Skeletal muscle tissue (tissue), 4 donors: Measurements from ENCODE around the gene SPART. TPM values are rescaled to one million over a fixed set of nuclear protein-coding genes. Genes with fewer than 3 reads are reported as not detected.

Source experiments
- H3K27ac ChIP-seq: one replicate; pipeline ENCODE4 v1.7.0; 2013; ENCODE audit warnings: mild to moderate bottlenecking, low read depth, low read length, inconsistent platforms
- H3K27me3 ChIP-seq, 3 donors: one replicate each; pipeline ENCODE4 v1.7.0; 2013; ENCODE audit warnings: low read length in 3 of 3; ENCODE audit not compliant: control insufficient read depth in 3 of 3, insufficient read depth in 3 of 3
- H3K36me3 ChIP-seq, 3 donors: one replicate each; pipeline ENCODE4 v1.7.0; 2013; ENCODE audit warnings: low read length in 3 of 3; ENCODE audit not compliant: control insufficient read depth in 3 of 3, insufficient read depth in 3 of 3
- H3K4me1 ChIP-seq, 3 donors: one replicate each; pipeline ENCODE4 v1.7.0; 2013; ENCODE audit warnings: low read length in 3 of 3, mild to moderate bottlenecking in 3 of 3; ENCODE audit not compliant: control insufficient read depth in 3 of 3, insufficient read depth in 3 of 3
- H3K4me3 ChIP-seq, 3 donors: one replicate each; pipeline ENCODE4 v1.7.0; 2013; ENCODE audit warnings: low read length in 3 of 3
- H3K9ac ChIP-seq, 3 donors: one replicate each; pipeline ENCODE4 v1.7.0; 2013; ENCODE audit warnings: low read length in 3 of 3, mild to moderate bottlenecking in 3 of 3, moderate library complexity in 2 of 3, low read depth in 1 of 3
- H3K9me3 ChIP-seq, 3 donors: one replicate each; pipeline ENCODE4 v1.7.0; 2013; ENCODE audit warnings: low read length in 3 of 3; ENCODE audit not compliant: control insufficient read depth in 3 of 3
- total RNA-seq: library from RNA; depleted of rRNA; stranded (reverse); fragments of >200 nt; gene quantifications from one replicate; pipeline ENCODE4 v1.2.3, GENCODE V29; 2014
- donor health status: Osteomylitis.

The SPART gene
- total RNA-seq, 1 donor from 2014 or later: 34.4 TPM

DNA sequence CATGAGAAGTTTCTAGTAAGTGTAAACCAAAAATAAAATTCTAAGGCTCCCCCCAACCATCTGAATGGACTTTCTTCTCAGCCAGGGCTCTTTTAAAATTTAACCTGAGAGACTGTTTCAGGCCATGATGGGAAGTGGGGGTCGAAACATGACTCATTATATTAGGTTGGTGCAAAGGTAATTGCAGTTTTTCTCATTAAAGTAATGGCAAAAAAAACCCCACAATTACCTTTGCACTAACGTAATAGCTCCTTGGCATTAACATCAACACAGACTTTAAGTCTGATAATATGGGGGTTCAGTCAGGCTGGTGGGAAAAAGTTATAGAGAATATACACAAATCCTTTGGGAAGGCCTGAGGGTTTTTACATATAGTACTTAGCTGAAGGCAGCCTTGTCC lies 9.4 kb upstream of the SPART start:
- Histone ChIP-seq H3K36me3 (no peaks in the 10 kb centered on the region), H3K27me3 (no peaks in the 10 kb centered on the region), H3K27ac (no peak overlapping the region), H3K4me1 (no peaks in the 10 kb centered on the region), H3K4me3 (no peak overlapping the region), H3K9ac (no peak overlapping the region), H3K9me3 (no peaks in the 10 kb centered on the region)

DNA sequence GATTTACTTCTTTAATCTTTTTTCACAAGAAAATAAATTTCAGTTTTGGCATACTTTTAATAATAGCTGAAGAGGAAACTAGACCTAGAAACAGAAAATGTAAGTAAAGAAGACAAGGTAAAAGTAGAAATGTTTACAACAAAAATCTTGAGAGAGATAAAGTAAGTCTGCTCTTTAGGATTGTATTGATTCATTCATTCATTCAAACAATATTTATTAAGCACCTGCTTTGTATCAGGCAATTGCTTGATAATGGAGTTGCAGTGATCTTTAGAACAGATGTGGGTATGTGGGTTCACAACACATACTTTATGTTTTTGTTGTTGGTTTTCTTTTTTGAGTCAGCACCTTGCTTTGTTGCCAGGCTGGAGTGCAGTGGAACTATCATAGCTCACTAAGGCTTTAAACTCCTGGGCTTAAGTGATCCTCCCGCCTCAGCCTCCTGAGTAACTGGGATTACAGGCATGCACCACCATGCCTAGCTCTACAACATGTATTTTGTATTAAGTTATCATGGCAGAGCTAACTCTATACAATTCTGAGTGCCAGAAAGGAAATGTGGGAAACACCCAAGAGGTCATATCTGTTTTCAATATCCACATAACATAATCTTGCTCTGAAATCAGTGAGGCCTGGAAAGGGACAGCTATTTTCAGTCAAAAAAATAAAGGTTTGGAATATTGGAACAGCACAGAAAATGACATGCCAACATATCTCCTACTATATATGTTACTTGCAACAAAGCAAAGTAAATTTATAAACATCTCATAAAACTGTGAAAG lies 8.8 kb upstream of the SPART start:
- Histone ChIP-seq H3K27ac (no peak overlapping the region), H3K9me3 (no peaks in the 10 kb centered on the region), H3K27me3 (no peaks in the 10 kb centered on the region), H3K36me3 (no peaks in the 10 kb centered on the region), H3K9ac (no peak overlapping the region), H3K4me1 (no peaks in the 10 kb centered on the region), H3K4me3 (no peak overlapping the region)

DNA sequence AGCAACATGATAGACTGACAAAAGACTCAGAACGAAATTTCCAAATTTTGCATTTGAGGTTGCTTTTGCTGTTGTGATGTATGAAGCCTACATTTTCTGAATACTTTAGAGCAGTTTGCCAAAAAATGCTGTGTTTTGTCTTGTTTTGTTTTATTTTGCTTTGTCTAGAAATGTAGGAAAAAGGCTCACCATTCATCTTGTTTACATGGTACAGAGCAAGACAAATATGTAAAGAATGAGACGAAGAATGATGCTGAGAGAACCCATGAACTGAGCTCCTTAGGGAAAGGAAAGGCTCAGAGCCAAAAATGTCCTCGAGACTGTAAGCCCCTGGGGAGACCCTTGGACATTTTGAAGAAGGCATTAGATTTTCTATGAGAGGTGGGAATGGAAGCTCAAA lies 6.8 kb upstream of the SPART start:
- no peak overlapping the region for H3K9ac ChIP-seq
- H3K27ac ChIP-seq: no peak overlapping the region
- no peaks in the 10 kb centered on the region for H3K27me3 ChIP-seq
- H3K4me1 ChIP-seq: no peaks in the 10 kb centered on the region
- H3K9me3 ChIP-seq: no peaks in the 10 kb centered on the region
- H3K36me3 ChIP-seq: no peaks in the 10 kb centered on the region
- H3K4me3 ChIP-seq: no peak overlapping the region

DNA sequence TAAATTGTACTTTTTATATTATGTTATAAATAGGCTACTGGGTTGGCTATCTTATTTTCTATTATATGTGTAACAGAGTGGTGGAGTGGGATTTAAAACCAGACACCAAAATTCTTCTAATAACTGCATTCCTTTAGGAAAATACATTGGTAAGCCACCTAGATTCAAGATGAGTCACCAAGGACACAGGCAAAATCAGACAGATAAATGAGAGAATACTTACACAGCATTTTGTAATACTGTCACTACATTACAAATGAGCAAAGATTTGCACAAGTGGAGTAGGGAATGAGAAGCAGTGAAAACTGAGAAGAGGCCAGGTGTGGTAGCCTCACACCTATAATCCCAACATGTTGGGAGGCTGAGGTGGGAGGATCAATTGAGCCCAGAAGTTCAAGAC lies 6.2 kb upstream of the SPART start:
- H3K9me3 ChIP-seq: no peaks in the 10 kb centered on the region
- H3K27me3 ChIP-seq: no peaks in the 10 kb centered on the region
- H3K9ac ChIP-seq: no peak overlapping the region
- no peaks in the 10 kb centered on the region for H3K36me3 ChIP-seq
- H3K4me3 ChIP-seq: no peak overlapping the region
- H3K27ac ChIP-seq: no peak overlapping the region
- H3K4me1 ChIP-seq: no peaks in the 10 kb centered on the region

DNA sequence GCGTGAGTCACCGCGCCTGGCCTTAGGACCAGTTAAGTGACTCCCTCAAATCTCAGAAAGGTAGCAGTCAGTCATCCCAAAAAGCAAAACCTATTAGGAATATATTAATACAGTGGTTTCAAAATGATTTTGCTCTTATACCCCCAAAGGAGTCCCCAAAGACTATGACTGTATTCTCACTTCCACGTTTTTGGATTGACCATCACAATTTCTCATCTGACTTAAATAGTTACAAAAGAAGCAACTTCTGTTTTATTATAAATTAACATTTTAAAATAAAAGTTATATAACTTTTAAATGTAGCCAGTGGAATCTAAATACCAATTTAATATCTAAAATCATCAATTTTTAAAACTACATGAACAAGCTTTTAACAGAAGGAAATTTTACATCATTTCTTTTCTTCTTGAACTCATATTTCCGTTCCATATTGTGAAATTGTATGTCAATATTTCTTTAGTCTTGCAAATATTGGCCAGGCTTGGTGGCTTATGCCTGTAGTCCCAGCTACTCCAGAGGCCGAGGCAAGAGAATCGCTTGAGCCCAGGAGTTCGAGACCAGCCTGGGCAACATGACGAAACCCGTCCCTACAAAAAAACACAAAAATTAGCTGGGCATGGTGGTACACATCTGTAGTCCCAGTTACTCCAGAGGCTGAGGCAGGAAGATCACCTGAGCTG lies 1.5 kb upstream of the SPART start:
- H3K36me3 ChIP-seq: no peaks in the 10 kb centered on the region
- H3K27me3 ChIP-seq: no peaks in the 10 kb centered on the region
- no peaks in the 10 kb centered on the region for H3K9me3 ChIP-seq
- no peak overlapping the region for H3K4me3 ChIP-seq
- H3K9ac ChIP-seq: no peak overlapping the region
- no peak overlapping the region for H3K27ac ChIP-seq
- peaks cover 0 to 9% (median 7%) of the 10 kb centered on the region in 3 donors for H3K4me1 ChIP-seq

DNA sequence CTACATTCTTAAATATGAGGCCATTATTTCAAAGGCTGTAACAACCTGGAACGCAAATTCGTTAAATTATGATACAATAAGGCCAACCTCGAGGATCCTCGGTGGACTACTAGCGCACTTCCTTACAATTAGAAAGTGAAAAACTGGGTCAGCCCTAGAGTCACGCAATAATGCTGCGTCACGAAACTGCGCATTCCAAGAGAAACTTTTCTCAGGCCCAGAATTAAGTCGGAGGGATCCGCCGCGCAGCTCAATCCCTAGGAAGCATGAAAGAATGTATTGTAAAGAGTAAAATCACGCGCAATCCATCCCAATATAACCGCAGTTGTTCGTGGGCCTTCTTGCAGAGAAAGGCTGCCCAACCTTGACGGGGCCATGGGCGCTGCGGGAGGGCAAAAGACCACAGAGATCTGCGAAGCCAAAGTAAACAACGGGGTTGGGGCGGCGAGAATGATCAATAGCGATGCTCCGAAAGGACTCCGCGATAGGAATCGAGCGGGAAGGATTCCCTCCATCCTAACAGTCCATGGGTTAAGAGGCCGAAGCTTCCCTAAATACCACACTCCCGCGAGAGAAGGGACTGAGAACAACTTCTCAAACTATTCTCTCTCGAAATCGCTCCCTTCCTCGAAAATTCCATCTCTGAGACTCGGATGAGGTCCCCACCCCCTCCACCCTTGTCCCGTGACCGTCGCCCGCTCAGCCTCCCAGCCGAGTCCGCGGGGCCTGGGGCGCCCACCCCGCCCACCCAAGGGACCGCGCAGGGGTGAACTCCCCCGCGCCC lies 564 bp downstream of the SPART start:
- peaks cover 0 to 13% (median 9%) of the 10 kb centered on the region in 3 donors for H3K4me1 ChIP-seq

DNA sequence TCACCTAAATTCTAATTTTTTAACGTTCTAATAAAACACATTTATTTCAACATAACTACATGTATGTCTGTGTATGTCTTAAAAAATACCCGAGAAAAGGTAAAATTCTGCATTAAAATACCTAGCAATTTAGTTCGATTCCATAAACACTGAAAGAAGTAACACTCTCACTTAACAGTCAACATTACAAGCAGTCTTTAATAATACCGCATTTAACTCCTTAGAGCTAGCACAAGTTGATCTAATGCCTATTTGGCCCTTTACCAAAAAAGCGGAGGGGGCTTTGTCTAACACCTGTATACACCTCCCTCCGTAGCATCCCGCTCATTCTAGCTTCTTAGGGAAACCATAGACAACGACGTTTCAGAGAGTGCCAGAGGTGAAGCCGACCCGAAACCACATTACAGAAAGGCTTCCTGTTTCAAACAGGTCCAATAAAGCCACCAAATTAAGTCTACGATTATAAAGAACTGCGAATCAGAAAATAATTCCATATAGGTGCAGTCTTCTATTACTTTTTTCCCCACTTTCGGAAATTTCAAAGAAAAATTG lies 1.2 kb downstream of the SPART start:
- Histone ChIP-seq H3K4me1 (peaks cover 0 to 13% (median 9%) of the 10 kb centered on the region in 3 donors), H3K9me3 (no peaks in the 10 kb centered on the region), H3K27ac (peak overlapping the region; percentile 97), H3K27me3 (no peaks in the 10 kb centered on the region), H3K9ac (peak overlapping the region; percentile 91 to 96 (median 96)), H3K36me3 (no peaks in the 10 kb centered on the region), H3K4me3 (peak overlapping the region; percentile 91 to 94 (median 93))

More for the DNA sequence above, 564 bp downstream of the SPART start:
- peak overlapping the region; percentile 97 for H3K27ac ChIP-seq
- no peaks in the 10 kb centered on the region for H3K36me3 ChIP-seq
- peak overlapping the region; percentile 91 to 96 (median 96) for H3K9ac ChIP-seq
- no peaks in the 10 kb centered on the region for H3K27me3 ChIP-seq
- H3K9me3 ChIP-seq: no peaks in the 10 kb centered on the region
- peak overlapping the region; percentile 91 to 94 (median 93) for H3K4me3 ChIP-seq

DNA sequence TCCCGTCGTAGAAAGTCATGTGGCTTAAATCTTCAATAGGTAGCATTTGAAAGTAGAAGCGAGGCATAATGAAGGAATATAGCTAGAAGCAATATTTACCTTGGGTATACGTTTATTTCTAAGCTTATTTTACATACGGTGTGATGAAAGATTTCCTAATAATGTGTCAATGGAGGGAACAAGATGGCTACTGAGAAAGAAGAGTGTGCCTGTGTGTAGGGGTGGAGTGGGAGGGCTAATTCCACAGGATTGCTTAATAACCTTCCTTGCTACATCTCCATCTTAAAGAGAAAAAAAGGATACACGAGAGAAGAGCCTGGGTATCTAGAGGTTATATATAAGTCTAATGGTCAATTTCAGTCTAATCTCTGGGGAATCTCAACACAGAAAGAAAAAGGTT lies 2.0 kb downstream of the SPART start:
- peaks cover 0 to 13% (median 9%) of the 10 kb centered on the region in 3 donors for H3K4me1 ChIP-seq
- no peaks in the 10 kb centered on the region for H3K27me3 ChIP-seq
- H3K4me3 ChIP-seq: peak overlapping the region in 1 of 3 donors; percentile 27
- H3K9ac ChIP-seq: no peak overlapping the region
- H3K27ac ChIP-seq: no peak overlapping the region
- no peaks in the 10 kb centered on the region for H3K9me3 ChIP-seq
- no peaks in the 10 kb centered on the region for H3K36me3 ChIP-seq

DNA sequence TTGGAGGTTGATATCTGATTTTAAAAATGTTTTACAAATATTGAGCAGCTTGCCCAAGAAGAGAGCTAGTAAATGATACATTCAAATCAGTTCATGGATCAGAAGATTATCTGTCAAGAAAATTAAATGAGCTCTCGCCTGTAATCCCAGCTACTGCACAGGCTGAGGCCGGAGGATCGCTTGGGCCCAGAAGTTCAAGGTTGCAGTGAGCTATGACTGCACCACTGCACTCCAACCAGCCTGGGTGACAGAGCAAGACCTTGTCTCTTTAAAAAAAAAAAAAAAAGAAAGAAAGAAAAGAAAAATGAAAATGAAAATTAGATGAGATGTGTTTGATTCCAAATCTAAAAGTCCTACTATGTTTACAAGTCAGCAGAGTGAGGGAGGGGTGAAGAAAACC lies 2.4 kb downstream of the SPART start:
- H3K27me3 ChIP-seq: no peaks in the 10 kb centered on the region
- H3K27ac ChIP-seq: no peak overlapping the region
- peaks cover 0 to 13% (median 9%) of the 10 kb centered on the region in 3 donors for H3K4me1 ChIP-seq
- no peaks in the 10 kb centered on the region for H3K36me3 ChIP-seq
- H3K9ac ChIP-seq: no peak overlapping the region
- H3K4me3 ChIP-seq: peak overlapping the region in 1 of 3 donors; percentile 27
- no peaks in the 10 kb centered on the region for H3K9me3 ChIP-seq
